Suppressor macrophage treated with lipopolysaccharide for 4 hours (primary cell): ENCODE data around the gene ADD1.

Experiments used
- DNase-seq: peaks from one replicate; pipeline ENCODE4 v3.0.0-alpha.2; 2020

Gene ADD1

GRCh38 chr4:2822461-2823300, 21.0 kb upstream of the ADD1 start:
- no peak for DNase-seq

GRCh38 chr4:2823301-2823670, 20.4 kb upstream of the ADD1 start:
- DNase-seq, result no peak

GRCh38 chr4:2823671-2824328, 19.8 kb upstream of the ADD1 start:
- DNase-seq, result no peak

- DNase-seq, result no peak
These were observed 19.3 kb upstream of the ADD1 start for GRCh38 chr4:2824329-2824835.

GRCh38 chr4:2824836-2825381, 18.7 kb upstream of the ADD1 start:
- DNase-seq, result no peak

GRCh38 chr4:2825740-2826139, 17.9 kb upstream of the ADD1 start:
- no peak for DNase-seq

- no peak for DNase-seq
These were observed 16.4 kb upstream of the ADD1 start for GRCh38 chr4:2827071-2827873.

- no peak for DNase-seq
These were observed 15.5 kb upstream of the ADD1 start for GRCh38 chr4:2827874-2828751.

- DNase-seq, result no peak
These were observed 14.9 kb upstream of the ADD1 start for GRCh38 chr4:2828758-2829181.

GRCh38 chr4:2829321-2829932, 14.2 kb upstream of the ADD1 start:
- DNase-seq, result no peak

GRCh38 chr4:2829933-2830451, 13.7 kb upstream of the ADD1 start:
- no peak for DNase-seq

GRCh38 chr4:2830632-2831610, 12.7 kb upstream of the ADD1 start:
- DNase-seq, result no peak

GRCh38 chr4:2831611-2832308, 11.9 kb upstream of the ADD1 start:
- DNase-seq, result no peak

GRCh38 chr4:2832309-2832980, 11.2 kb upstream of the ADD1 start:
- no peak for DNase-seq

GRCh38 chr4:2832981-2833670, 10.5 kb upstream of the ADD1 start:
- DNase-seq, result no peak

GRCh38 chr4:2833671-2834000, 10.0 kb upstream of the ADD1 start:
- no peak for DNase-seq

GRCh38 chr4:2834001-2834921, 9.4 kb upstream of the ADD1 start:
- DNase-seq, result no peak
